ENCODE measurements around the gene FBXO10.

The FBXO10 gene

GRCh38 chr9:37549527-37549926 is 26.7 kb downstream of the FBXO10 start:
- Histone ChIP-seq H3F3A (ENCODE audit: insufficient read depth, low read length) (peaks cover 8% of the 10 kb centered on the region; the same call in 1 of the 2 replicates), H3K4me1 (ENCODE audit: low read length) (peaks cover 12% of the 10 kb centered on the region), H3K79me2 (ENCODE audit: low read length) (no peaks in the 10 kb centered on the region), H3K9me3 (replicated peaks; ENCODE audit: insufficient read depth, low read length) (no peaks in the 10 kb centered on the region), H2AFZ (ENCODE audit: low read length) (peak overlapping the region; percentile 37), H3K4me2 (ENCODE audit: low read depth, low read length) (peak overlapping the region; percentile 30), H3K4me3 (ENCODE audit: low read length) (no peak overlapping the region; the same call in 1 of the 2 replicates), H3K9ac (ENCODE audit: low read length) (peak overlapping the region; percentile 12; the same call in 1 of the 2 replicates), H3K36me3 (replicated peaks; ENCODE audit: insufficient read depth, low read length) (no peaks in the 10 kb centered on the region), H3K9me2 (replicated peaks; ENCODE audit: insufficient read depth, low read length) (no peaks in the 10 kb centered on the region), H3K27me3 (replicated peaks; ENCODE audit: insufficient read depth, low read length) (no peaks in the 10 kb centered on the region), H4K20me1 (ENCODE audit: insufficient read depth, low read length) (no peaks in the 10 kb centered on the region), H3K27ac (ENCODE audit: low read length) (peak overlapping the region; percentile 47; the same call in 1 of the 2 replicates)
- peak; percentile 77 for DNase-seq
- TF ChIP-seq EZH2phosphoT487 (IDR thresholded peaks at IDR 0.05; ENCODE audit: low read length): no peak
- no peak for TF ChIP-seq CTCF (IDR thresholded peaks at IDR 0.05; ENCODE audit: low read length)
- TF ChIP-seq EZH2 (optimal IDR thresholded peaks at IDR 0.05; ENCODE audit: low read depth, low read length): no peak

GRCh38 chr9:37547328-37547878 is 28.8 kb downstream of the FBXO10 start:
- H3K9me2 ChIP-seq (replicated peaks; ENCODE audit: insufficient read depth, low read length): no peaks in the 10 kb centered on the region
- H3K4me2 ChIP-seq (ENCODE audit: low read depth, low read length): no peak overlapping the region
- peaks cover 8% of the 10 kb centered on the region; the same call in 1 of the 2 replicates for H3F3A ChIP-seq (ENCODE audit: insufficient read depth, low read length)
- no peak overlapping the region for H3K27ac ChIP-seq (ENCODE audit: low read length)
- H3K27me3 ChIP-seq (replicated peaks; ENCODE audit: insufficient read depth, low read length): no peaks in the 10 kb centered on the region
- no peaks in the 10 kb centered on the region for H4K20me1 ChIP-seq (ENCODE audit: insufficient read depth, low read length)
- no peaks in the 10 kb centered on the region for H3K36me3 ChIP-seq (replicated peaks; ENCODE audit: insufficient read depth, low read length)
- no peak overlapping the region for H3K9ac ChIP-seq (ENCODE audit: low read length)
- DNase-seq: no peak
- H3K9me3 ChIP-seq (replicated peaks; ENCODE audit: insufficient read depth, low read length): no peaks in the 10 kb centered on the region
- no peak overlapping the region for H2AFZ ChIP-seq (ENCODE audit: low read length)
- peaks cover 22% of the 10 kb centered on the region for H3K4me1 ChIP-seq (ENCODE audit: low read length)
- no peak overlapping the region for H3K4me3 ChIP-seq (ENCODE audit: low read length)
- no peaks in the 10 kb centered on the region for H3K79me2 ChIP-seq (ENCODE audit: low read length)
- TF ChIP-seq EZH2 (optimal IDR thresholded peaks at IDR 0.05; ENCODE audit: low read depth, low read length) (no peak), EZH2phosphoT487 (IDR thresholded peaks at IDR 0.05; ENCODE audit: low read length) (no peak), CTCF (IDR thresholded peaks at IDR 0.05; ENCODE audit: low read length) (no peak)

- Histone ChIP-seq H3K9ac (ENCODE audit: low read length) (no peak overlapping the region), H2AFZ (ENCODE audit: low read length) (no peak overlapping the region), H3K4me2 (ENCODE audit: low read depth, low read length) (no peak overlapping the region), H3K4me3 (ENCODE audit: low read length) (no peak overlapping the region), H3F3A (ENCODE audit: insufficient read depth, low read length) (no peaks in the 10 kb centered on the region), H3K9me3 (replicated peaks; ENCODE audit: insufficient read depth, low read length) (no peaks in the 10 kb centered on the region), H3K27ac (ENCODE audit: low read length) (no peak overlapping the region), H3K27me3 (replicated peaks; ENCODE audit: insufficient read depth, low read length) (no peaks in the 10 kb centered on the region), H4K20me1 (ENCODE audit: insufficient read depth, low read length) (no peaks in the 10 kb centered on the region), H3K36me3 (replicated peaks; ENCODE audit: insufficient read depth, low read length) (no peaks in the 10 kb centered on the region), H3K79me2 (ENCODE audit: low read length) (no peaks in the 10 kb centered on the region), H3K9me2 (replicated peaks; ENCODE audit: insufficient read depth, low read length) (no peaks in the 10 kb centered on the region), H3K4me1 (ENCODE audit: low read length) (peaks cover 10% of the 10 kb centered on the region)
- no peak for DNase-seq
- TF ChIP-seq EZH2phosphoT487 (IDR thresholded peaks at IDR 0.05; ENCODE audit: low read length) (no peak), EZH2 (optimal IDR thresholded peaks at IDR 0.05; ENCODE audit: low read depth, low read length) (no peak), CTCF (IDR thresholded peaks at IDR 0.05; ENCODE audit: low read length) (no peak)
Observed at GRCh38 chr9:37543468-37543867, 32.7 kb downstream of the FBXO10 start.
